SK-N-MC (cell line): Measurements from ENCODE around the gene GRM7.

Experiments
- EZH2 ChIP-seq: fragments of 200-600 bp; sonication (generic); IDR thresholded peaks from one replicate; pipeline ENCODE4 v1.6.1; 2017; ENCODE audit warnings: antibody characterized with exemption
- FOXP2 ChIP-seq: optimal IDR thresholded peaks from 2 replicates; pipeline ENCODE3; 2011; ENCODE audit warnings: mild to moderate bottlenecking, moderate library complexity; ENCODE audit not compliant: insufficient read depth; ENCODE audit errors: extremely low read length, control extremely low read depth
- POLR2AphosphoS5 ChIP-seq: IDR thresholded peaks from 2 replicates; pipeline ENCODE4 v1.6.1; 2012; ENCODE audit warnings: mild to moderate bottlenecking, low read depth, low read length, borderline replicate concordance

DNA sequence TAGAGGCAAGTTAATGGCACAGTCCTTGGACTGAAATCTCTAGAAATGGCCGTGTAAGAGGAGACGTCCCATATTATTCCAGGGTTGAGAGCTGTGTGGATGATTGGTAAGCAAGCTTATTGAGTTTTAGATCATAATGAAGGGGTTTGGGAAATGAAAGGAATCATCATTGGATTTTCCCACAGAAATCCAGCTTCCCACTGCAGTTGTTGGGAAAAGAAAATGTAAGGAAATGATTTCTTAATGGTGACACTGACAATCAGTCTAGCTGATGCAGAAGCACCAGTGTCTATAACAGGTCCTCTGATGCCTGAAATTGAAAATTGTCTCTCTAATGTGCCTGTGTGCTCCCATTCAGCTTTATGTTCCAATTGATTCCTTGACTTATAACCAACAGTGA, 728.6 kb downstream of the GRM7 start:
- TF ChIP-seq EZH2 = no peak
- TF ChIP-seq POLR2AphosphoS5 = no peak
- no peak for TF ChIP-seq FOXP2
